Measurements from ENCODE around the gene SNX8. TPM values are rescaled to one million over a fixed set of nuclear protein-coding genes. Genes with fewer than 3 reads are reported as not detected.
"Not testable (repeated sequence)": the region's sequence is repeated elsewhere in the genome, so short reads cannot be mapped to it uniquely, and the experiment has no call there.

The SNX8 gene
- total and polyA plus RNA-seq, 2 experiments from 2014 or later = 24.7 to 81.4 TPM

DNA sequence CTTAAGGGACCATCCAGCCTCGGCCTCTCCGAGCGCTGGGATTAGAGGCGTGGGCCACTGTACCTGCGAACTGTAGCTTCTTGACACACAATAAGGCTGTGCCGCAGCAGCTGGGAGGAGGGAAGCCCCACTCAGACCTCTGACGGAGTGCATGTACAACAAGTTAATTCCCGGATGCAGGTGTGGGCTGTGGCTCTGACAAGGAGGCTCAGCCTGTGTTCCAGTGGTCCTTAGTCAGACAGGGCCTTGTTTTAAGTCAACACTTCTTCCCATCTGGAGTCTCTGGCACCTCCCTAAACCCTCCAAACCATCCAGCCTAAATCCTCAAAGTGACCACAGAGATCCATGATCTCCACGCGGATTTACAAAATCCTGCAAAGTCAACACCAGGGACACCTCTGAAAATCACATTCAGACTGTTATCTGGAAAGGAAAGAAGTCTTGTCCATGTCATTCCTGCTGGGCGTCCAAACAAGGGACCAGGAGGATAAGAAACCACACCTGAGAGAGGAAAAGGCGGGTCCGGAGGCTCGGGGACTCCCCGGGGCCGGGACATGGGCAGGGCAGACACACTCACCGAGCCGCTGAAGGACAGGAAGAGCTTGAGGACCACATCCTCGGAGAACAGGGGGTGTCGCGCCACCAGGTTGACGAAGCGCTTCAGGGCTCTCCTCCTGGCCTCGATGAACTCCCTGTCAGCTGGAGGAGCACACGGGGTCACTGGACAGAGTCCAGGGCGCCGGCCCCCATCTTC lies 42.8 kb downstream of the SNX8 start:
- Histone ChIP-seq H3K4me1 (ENCODE audit: insufficient read depth) (peaks cover 14% of the 10 kb centered on the region), H3K9me3 (ENCODE audit: low read depth) (no peaks in the 10 kb centered on the region), H3K4me3 (no peak overlapping the region), H3K9me2 (replicated peaks; ENCODE audit: insufficient read depth) (no peaks in the 10 kb centered on the region), H2AFZ (no peak overlapping the region), H4K20me1 (ENCODE audit: insufficient read depth, poor library complexity, severe bottlenecking) (no peaks in the 10 kb centered on the region), H3K79me2 (no peaks in the 10 kb centered on the region), H3K4me2 (no peak overlapping the region), H3K36me3 (replicated peaks; ENCODE audit: insufficient read depth, low read depth) (no peaks in the 10 kb centered on the region), H3K27ac (no peak overlapping the region), H3K27me3 (no peaks in the 10 kb centered on the region)
- TF ChIP-seq EZH2 (IDR thresholded peaks at IDR 0.05; ENCODE audit: borderline replicate concordance) (no peak), EZH2phosphoT487 (IDR thresholded peaks at IDR 0.05; ENCODE audit: low read depth, severe bottlenecking, unreplicated experiment) (no peak), CTCF (IDR thresholded peaks at IDR 0.05; ENCODE audit: poor library complexity) (no peak)
- DNase-seq (ENCODE audit: low spot score) = no peak
- WGBS (ENCODE audit: low lambda C conversion rate, missing lambda C conversion rate) = 81% methylated on average over 27 of the region's 27 CpGs

GRCh38 chr7:2270495-2270894 lies 43.7 kb downstream of the SNX8 start:
- Histone ChIP-seq H3K9me3 (ENCODE audit: low read depth) (no peaks in the 10 kb centered on the region), H3K79me2 (no peaks in the 10 kb centered on the region), H3K4me1 (ENCODE audit: insufficient read depth) (peaks cover 14% of the 10 kb centered on the region), H3K27me3 (no peaks in the 10 kb centered on the region), H2AFZ (no peak overlapping the region), H3K4me2 (no peak overlapping the region), H3K36me3 (replicated peaks; ENCODE audit: insufficient read depth, low read depth) (no peaks in the 10 kb centered on the region), H3K9me2 (replicated peaks; ENCODE audit: insufficient read depth) (no peaks in the 10 kb centered on the region), H3K27ac (peak overlapping the region; percentile 82), H4K20me1 (ENCODE audit: insufficient read depth, poor library complexity, severe bottlenecking) (no peaks in the 10 kb centered on the region), H3K4me3 (no peak overlapping the region)
- no peak for TF ChIP-seq CTCF (IDR thresholded peaks at IDR 0.05; ENCODE audit: poor library complexity)
- TF ChIP-seq EZH2 (IDR thresholded peaks at IDR 0.05; ENCODE audit: borderline replicate concordance) = no peak
- no peak for TF ChIP-seq EZH2phosphoT487 (IDR thresholded peaks at IDR 0.05; ENCODE audit: low read depth, severe bottlenecking, unreplicated experiment)
- 85% methylated on average over 8 of the region's 8 CpGs for WGBS (ENCODE audit: low lambda C conversion rate, missing lambda C conversion rate)
- no peak for DNase-seq (ENCODE audit: low spot score)

GRCh38 chr7:2269991-2270460 lies 44.2 kb downstream of the SNX8 start:
- DNase-seq (ENCODE audit: low spot score) = no peak
- no peaks in the 10 kb centered on the region for H3K9me2 ChIP-seq (replicated peaks; ENCODE audit: insufficient read depth)

DNA sequence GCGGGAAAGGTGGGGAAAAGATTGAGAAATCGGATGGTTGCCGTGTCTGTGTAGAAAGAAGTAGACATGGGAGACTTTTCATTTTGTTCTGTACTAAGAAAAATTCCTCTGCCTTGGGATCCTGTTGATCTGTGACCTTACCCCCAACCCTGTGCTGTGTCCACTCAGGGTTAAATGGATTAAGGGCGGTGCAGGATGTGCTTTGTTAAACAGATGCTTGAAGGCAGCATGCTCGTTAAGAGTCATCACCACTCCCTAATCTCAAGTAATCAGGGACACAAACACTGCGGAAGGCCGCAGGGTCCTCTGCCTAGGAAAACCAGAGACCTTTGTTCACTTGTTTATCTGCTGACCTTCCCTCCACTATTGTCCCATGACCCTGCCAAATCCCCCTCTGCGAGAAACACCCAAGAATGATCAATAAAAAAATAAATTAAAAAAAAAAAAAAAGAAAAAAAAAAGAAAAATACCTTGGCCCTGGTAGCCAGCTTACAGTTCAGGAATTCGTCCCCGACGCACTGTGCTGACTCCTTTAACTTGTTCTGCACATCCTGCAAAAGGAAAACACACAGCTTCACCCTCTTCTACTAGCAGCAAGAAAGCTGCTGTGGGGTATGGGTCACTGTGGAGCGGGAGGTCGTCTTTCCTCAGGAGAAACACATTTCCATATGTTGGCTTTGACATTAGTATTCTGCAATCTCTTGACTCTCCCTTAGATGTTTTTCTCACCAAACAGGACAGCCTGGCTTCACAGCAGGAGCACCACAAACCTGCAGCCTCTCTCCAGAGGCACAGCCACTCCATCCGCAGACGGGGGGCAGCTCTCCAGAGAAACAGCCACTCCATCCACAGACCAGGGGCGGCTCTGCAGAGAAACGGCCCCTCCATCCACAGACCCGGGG lies 44.9 kb downstream of the SNX8 start:
- H3K9me3 ChIP-seq (ENCODE audit: low read depth); H3K36me3 ChIP-seq (replicated peaks; ENCODE audit: insufficient read depth, low read depth); H3K9me2 ChIP-seq (replicated peaks; ENCODE audit: insufficient read depth); H3K79me2 ChIP-seq; H3K27me3 ChIP-seq; DNase-seq (ENCODE audit: low spot score); H4K20me1 ChIP-seq (ENCODE audit: insufficient read depth, poor library complexity, severe bottlenecking); H2AFZ ChIP-seq; H3K4me3 ChIP-seq: not testable (repeated sequence)
- H3K4me2 ChIP-seq = peak overlapping the region; percentile 56
- H3K27ac ChIP-seq = peak overlapping the region; percentile 82
- peaks cover 14% of the 10 kb centered on the region for H3K4me1 ChIP-seq (ENCODE audit: insufficient read depth)
- 39% methylated on average over 14 of the region's 18 CpGs for WGBS (ENCODE audit: low lambda C conversion rate, missing lambda C conversion rate)

More at GRCh38 chr7:2269991-2270460, 44.2 kb downstream of the SNX8 start:
- peak overlapping the region; percentile 56 for H3K4me2 ChIP-seq
- peaks cover 14% of the 10 kb centered on the region for H3K4me1 ChIP-seq (ENCODE audit: insufficient read depth)
- H4K20me1 ChIP-seq (ENCODE audit: insufficient read depth, poor library complexity, severe bottlenecking) = no peaks in the 10 kb centered on the region
- H2AFZ ChIP-seq = no peak overlapping the region
- H3K36me3 ChIP-seq (replicated peaks; ENCODE audit: insufficient read depth, low read depth) = no peaks in the 10 kb centered on the region
- no peaks in the 10 kb centered on the region for H3K9me3 ChIP-seq (ENCODE audit: low read depth)
- H3K4me3 ChIP-seq = no peak overlapping the region
- TF ChIP-seq EZH2phosphoT487 (IDR thresholded peaks at IDR 0.05; ENCODE audit: low read depth, severe bottlenecking, unreplicated experiment) = no peak
- TF ChIP-seq EZH2 (IDR thresholded peaks at IDR 0.05; ENCODE audit: borderline replicate concordance) = no peak
- no peak for TF ChIP-seq CTCF (IDR thresholded peaks at IDR 0.05; ENCODE audit: poor library complexity)
- H3K27me3 ChIP-seq = no peaks in the 10 kb centered on the region
- 76% methylated on average over 10 of the region's 10 CpGs for WGBS (ENCODE audit: low lambda C conversion rate, missing lambda C conversion rate)
- H3K27ac ChIP-seq = peak overlapping the region; percentile 82
- no peaks in the 10 kb centered on the region for H3K79me2 ChIP-seq

Measured in hepatocyte (in vitro differentiated cells).